HFF-Myc (cell line): ENCODE data around the gene CRIM1.

Source experiments
- DNase-seq: peaks from one replicate; pipeline ENCODE4 v3.0.0-alpha.2; 2011; ENCODE audit warnings: low read depth; ENCODE audit errors: extremely low read depth
- H3K4me3 ChIP-seq: replicated peaks from 2 replicates; pipeline ENCODE4 v1.5.1; 2011; ENCODE audit warnings: low read depth, mild to moderate bottlenecking, control low read depth, low read length
- CTCF ChIP-seq: IDR thresholded peaks from 2 replicates; pipeline ENCODE4 v1.5.1; 2012; ENCODE audit warnings: mild to moderate bottlenecking, low read depth, low read length, control low read depth; ENCODE audit errors: missing control alignments

CRIM1 gene

DNA sequence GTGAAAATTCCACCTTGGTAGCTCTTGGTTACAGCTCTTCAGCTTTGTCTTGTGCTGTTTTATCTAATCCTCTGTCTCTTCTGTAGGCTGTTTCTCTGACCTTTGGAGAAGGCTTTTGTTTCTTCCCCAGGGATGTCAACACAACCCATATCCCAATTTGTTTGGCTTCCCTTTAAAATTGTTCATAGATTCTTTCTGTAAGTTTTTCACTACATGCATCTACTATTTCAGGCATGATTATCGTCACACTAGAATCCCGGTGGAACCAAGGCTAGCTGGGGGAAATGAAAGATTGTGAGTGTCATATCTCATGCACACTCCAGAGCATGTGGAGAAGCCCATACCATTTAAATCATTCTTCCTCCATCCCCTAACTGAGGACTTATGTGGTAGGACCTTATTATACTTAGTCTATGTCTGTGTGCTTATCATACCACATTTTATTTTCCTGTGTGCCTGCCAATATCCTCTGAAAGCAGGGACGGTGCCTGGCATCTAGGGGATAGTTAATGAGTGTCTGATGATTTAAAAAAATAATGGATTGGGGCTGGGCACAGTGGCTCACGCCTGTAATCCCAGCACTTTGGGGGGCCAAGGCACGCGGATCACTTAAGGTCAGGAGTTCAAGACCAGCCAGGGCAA is 59.9 kb downstream of the CRIM1 start:
- no peak for DNase-seq
- no peak overlapping the region for H3K4me3 ChIP-seq
- TF ChIP-seq CTCF, result no peak

DNA sequence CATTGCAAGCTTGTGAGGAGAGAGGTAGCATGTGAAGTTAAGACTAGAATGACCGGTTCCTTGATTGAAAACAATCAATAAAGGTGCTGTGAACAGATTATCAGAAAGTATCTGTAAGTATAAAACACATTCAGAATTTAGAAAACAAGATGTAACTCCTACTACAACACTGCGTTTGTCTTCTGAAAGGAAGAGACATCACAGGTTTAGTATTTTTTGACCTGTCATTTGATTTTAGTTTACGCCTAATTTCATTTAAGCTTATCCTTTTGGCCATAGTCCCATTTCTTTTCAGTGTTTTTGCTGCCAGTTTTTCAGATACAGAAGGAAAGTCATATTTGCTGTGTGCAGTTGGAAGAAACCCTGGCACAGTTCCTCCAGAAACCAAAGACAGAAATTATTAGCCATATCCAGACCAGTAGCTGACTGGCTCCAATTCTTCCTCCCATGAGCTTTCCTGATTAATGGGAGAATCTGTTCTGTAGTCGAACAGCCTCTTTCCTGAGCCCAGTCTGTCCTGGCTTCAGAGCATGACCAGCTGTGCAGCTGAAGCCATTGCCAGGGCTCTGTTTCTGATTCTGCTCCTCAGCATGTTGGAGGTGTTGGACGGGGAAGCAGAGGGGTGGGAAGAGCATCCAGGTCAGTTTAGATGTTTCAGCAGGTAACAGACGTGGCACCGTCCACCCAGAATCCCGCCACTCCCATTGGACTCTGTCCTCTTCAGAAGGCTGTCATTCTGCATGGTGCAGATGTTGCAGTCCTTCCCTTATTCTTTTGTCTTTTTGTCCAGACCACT is 61.0 kb downstream of the CRIM1 start:
- DNase-seq, result no peak
- TF ChIP-seq CTCF, result no peak
- no peak overlapping the region for H3K4me3 ChIP-seq

GRCh38 chr2:36420569-36421181 is 65.1 kb downstream of the CRIM1 start:
- no peak for DNase-seq
- no peak overlapping the region for H3K4me3 ChIP-seq
- no peak for TF ChIP-seq CTCF

DNA sequence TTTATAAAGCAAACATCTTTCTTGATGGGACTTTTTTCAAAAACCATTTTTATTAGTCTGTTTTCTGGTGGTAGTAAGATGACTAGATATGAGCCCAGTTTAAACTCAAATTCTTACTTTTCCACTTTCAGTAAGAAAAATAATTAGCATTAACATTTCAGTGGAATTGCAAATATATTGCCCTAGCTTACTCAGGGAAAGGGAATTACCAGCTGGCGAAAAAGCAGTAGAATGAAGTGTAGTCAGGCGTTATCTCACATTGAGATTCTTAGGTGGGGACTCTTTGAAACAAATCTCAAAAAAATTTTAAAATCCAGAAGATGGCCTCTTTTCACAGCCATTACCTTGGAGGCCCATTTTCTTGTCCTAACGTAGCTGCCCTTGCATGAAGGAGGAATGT is 65.8 kb downstream of the CRIM1 start:
- no peak for TF ChIP-seq CTCF
- no peak overlapping the region for H3K4me3 ChIP-seq
- DNase-seq, result no peak

DNA sequence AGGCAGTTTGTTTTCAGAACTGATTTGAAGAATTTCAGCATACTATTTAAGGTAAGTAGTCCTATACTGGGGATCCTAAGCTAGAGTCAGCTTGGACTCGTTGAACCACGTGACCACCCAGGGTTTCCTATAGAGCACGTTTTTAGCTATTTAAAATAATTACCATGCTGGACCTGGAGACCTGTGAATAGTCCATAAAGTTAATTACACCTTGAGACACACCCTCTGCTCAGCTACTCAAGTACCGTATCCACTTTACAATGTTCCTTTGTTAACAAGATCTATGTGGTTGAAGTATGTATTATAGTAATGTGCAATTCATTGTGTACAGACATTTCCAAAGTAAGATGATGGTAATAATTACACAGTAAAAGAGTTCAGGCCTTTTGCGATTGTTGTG is 67.6 kb downstream of the CRIM1 start:
- no peak for DNase-seq
- H3K4me3 ChIP-seq, result no peak overlapping the region
- no peak for TF ChIP-seq CTCF

DNA sequence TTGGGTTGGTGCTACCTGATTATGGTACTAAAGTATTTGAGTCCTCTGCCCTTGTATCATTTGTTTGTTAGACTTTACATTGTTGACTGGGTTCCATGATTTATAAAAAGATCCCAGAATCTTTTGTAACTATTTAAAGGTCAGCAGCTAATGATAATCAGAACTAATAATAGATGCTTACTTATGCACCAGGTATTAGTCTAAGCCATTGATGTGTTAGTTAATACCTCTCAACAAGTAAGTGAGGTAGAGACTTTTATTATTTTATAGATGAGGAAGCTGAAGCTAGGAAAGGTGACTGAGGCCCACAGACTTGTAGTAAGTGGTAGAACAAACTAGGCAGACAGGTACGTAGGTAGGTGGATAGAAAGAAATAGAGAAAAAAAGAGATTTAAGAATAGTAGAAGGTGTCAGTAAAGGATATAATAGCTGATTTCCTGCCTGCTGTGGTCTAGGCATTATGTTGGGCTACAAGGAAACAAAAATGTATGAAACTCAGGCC is 68.1 kb downstream of the CRIM1 start:
- DNase-seq, result no peak
- no peak overlapping the region for H3K4me3 ChIP-seq
- no peak for TF ChIP-seq CTCF
